Liver (tissue), 3 donors: ENCODE measurements around the gene KAT6B.

Source experiments
- EGR1 ChIP-seq, 2 donors: IDR thresholded peaks; 2 replicates each; pipeline ENCODE4 v1.6.1; 2016 to 2018; ENCODE audit warnings: antibody characterized with exemption in 2 of 2, low read depth in 2 of 2
- GABPA ChIP-seq, 2 donors: IDR thresholded peaks in 1 of 2; conservative IDR thresholded peaks in 1 of 2; 2 replicates each; pipeline ENCODE4 v1.6.1; 2016; ENCODE audit warnings: antibody characterized with exemption in 2 of 2, mild to moderate bottlenecking in 1 of 2, moderate library complexity in 1 of 2
- HNF4G ChIP-seq: IDR thresholded peaks from 2 replicates; pipeline ENCODE4 v1.6.1; 2016; ENCODE audit warnings: antibody characterized with exemption
- JUND ChIP-seq, 2 donors: IDR thresholded peaks; 2 replicates each; pipeline ENCODE4 v1.6.1; 2016; ENCODE audit warnings: antibody characterized with exemption in 2 of 2
- RAD21 ChIP-seq, 2 donors: IDR thresholded peaks; 2 replicates each; pipeline ENCODE4 v1.6.1; 2016; ENCODE audit warnings: antibody characterized with exemption in 2 of 2, mild to moderate bottlenecking in 2 of 2
- RXRA ChIP-seq, 2 donors: IDR thresholded peaks; 2 replicates each; pipeline ENCODE4 v1.6.1; 2017 to 2018; ENCODE audit warnings: antibody characterized with exemption in 2 of 2, mild to moderate bottlenecking in 1 of 2
- SP1 ChIP-seq: IDR thresholded peaks from 2 replicates; pipeline ENCODE4 v1.6.1; 2018; ENCODE audit warnings: antibody characterized with exemption, mild to moderate bottlenecking
- TAF1 ChIP-seq: conservative IDR thresholded peaks from 2 replicates; pipeline ENCODE4 v1.6.1; 2016; ENCODE audit warnings: antibody characterized with exemption, mild to moderate bottlenecking
- YY1 ChIP-seq: IDR thresholded peaks from 2 replicates; pipeline ENCODE4 v1.6.1; 2016; ENCODE audit warnings: antibody characterized with exemption, mild to moderate bottlenecking
- TF ChIP-seq, protein P1 (sequence below): fragments of 150-350 bp; IDR thresholded peaks from 2 replicates; pipeline ENCODE4 v1.5.1; 2017; ENCODE audit warnings: improper control_type of control experiment, low read depth, low read length; ENCODE audit not compliant: missing input control
- TF ChIP-seq, protein P2 (sequence below): IDR thresholded peaks from 2 replicates; pipeline ENCODE4 v1.6.1; 2016; ENCODE audit warnings: antibody characterized with exemption
- TF ChIP-seq, protein P3 (sequence below): IDR thresholded peaks from 2 replicates; pipeline ENCODE4 v1.6.1; 2016; ENCODE audit warnings: antibody characterized with exemption, mild to moderate bottlenecking
- TF ChIP-seq, protein P4 (sequence below): IDR thresholded peaks from 2 replicates; pipeline ENCODE4 v1.6.1; 2016; ENCODE audit warnings: antibody characterized with exemption
- TF ChIP-seq, protein P5 (sequence below): IDR thresholded peaks from 2 replicates; pipeline ENCODE4 v1.6.1; 2016; ENCODE audit warnings: antibody characterized with exemption
- donor health status: healthy.
- donor health status: healthy.

DNA sequence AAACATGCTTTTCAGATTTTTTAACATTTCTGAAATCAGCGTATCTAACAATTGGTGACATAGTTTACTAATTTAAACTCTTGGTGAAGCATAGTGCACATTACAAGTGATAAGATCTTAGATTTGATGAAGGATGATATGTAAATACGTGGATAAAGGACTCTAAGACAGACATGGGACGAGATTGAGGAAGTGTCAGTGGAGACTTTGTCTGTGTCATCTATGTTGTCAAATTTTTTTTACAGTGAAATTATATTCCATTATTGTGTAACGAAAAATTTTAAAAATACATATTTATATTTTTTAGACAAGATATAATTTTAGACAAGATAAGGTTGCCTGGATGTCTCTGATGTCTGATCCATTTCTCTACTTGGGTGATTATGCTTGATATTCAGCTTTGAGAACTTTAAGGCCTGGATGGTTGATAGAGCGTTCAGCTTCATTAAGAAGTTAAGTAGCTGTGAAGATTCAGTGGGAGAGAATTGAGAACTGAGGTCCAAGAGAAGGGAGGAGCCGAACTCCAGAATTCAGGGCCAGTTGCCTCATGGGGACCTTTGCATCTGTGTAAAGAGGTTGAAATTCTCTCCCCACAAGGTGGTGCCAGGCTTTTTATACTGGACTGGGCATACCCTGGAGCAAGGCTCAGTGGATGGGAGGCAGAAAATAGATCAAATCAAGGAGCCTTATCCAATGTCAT is 62.7 kb downstream of the KAT6B start:
- TF ChIP-seq HNF4G (peak; percentile 33), JUND (IDR thresholded peaks at IDR 0.05) (no peak), SP1 (no peak), TAF1 (no peak), RAD21 (IDR thresholded peaks at IDR 0.05) (peak; percentile 74 to 82), EGR1 (IDR thresholded peaks at IDR 0.05; ENCODE audit: low read depth in 2 of 2) (no peak), YY1 (no peak), RXRA (IDR thresholded peaks at IDR 0.05) (peak in 1 of 2 donors; percentile 56), GABPA (IDR thresholded peaks at IDR 0.05 in 1 of 2, conservative IDR thresholded peaks at IDR 0.05 in 1 of 2) (no peak)
- TF ChIP-seq, protein P1, sequence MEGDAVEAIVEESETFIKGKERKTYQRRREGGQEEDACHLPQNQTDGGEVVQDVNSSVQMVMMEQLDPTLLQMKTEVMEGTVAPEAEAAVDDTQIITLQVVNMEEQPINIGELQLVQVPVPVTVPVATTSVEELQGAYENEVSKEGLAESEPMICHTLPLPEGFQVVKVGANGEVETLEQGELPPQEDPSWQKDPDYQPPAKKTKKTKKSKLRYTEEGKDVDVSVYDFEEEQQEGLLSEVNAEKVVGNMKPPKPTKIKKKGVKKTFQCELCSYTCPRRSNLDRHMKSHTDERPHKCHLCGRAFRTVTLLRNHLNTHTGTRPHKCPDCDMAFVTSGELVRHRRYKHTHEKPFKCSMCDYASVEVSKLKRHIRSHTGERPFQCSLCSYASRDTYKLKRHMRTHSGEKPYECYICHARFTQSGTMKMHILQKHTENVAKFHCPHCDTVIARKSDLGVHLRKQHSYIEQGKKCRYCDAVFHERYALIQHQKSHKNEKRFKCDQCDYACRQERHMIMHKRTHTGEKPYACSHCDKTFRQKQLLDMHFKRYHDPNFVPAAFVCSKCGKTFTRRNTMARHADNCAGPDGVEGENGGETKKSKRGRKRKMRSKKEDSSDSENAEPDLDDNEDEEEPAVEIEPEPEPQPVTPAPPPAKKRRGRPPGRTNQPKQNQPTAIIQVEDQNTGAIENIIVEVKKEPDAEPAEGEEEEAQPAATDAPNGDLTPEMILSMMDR, result peak; percentile 31
- TF ChIP-seq, protein P2, sequence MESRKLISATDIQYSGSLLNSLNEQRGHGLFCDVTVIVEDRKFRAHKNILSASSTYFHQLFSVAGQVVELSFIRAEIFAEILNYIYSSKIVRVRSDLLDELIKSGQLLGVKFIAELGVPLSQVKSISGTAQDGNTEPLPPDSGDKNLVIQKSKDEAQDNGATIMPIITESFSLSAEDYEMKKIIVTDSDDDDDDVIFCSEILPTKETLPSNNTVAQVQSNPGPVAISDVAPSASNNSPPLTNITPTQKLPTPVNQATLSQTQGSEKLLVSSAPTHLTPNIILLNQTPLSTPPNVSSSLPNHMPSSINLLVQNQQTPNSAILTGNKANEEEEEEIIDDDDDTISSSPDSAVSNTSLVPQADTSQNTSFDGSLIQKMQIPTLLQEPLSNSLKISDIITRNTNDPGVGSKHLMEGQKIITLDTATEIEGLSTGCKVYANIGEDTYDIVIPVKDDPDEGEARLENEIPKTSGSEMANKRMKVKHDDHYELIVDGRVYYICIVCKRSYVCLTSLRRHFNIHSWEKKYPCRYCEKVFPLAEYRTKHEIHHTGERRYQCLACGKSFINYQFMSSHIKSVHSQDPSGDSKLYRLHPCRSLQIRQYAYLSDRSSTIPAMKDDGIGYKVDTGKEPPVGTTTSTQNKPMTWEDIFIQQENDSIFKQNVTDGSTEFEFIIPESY, result no peak
- TF ChIP-seq, protein P3, sequence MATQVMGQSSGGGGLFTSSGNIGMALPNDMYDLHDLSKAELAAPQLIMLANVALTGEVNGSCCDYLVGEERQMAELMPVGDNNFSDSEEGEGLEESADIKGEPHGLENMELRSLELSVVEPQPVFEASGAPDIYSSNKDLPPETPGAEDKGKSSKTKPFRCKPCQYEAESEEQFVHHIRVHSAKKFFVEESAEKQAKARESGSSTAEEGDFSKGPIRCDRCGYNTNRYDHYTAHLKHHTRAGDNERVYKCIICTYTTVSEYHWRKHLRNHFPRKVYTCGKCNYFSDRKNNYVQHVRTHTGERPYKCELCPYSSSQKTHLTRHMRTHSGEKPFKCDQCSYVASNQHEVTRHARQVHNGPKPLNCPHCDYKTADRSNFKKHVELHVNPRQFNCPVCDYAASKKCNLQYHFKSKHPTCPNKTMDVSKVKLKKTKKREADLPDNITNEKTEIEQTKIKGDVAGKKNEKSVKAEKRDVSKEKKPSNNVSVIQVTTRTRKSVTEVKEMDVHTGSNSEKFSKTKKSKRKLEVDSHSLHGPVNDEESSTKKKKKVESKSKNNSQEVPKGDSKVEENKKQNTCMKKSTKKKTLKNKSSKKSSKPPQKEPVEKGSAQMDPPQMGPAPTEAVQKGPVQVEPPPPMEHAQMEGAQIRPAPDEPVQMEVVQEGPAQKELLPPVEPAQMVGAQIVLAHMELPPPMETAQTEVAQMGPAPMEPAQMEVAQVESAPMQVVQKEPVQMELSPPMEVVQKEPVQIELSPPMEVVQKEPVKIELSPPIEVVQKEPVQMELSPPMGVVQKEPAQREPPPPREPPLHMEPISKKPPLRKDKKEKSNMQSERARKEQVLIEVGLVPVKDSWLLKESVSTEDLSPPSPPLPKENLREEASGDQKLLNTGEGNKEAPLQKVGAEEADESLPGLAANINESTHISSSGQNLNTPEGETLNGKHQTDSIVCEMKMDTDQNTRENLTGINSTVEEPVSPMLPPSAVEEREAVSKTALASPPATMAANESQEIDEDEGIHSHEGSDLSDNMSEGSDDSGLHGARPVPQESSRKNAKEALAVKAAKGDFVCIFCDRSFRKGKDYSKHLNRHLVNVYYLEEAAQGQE, result no peak
- TF ChIP-seq, protein P4, sequence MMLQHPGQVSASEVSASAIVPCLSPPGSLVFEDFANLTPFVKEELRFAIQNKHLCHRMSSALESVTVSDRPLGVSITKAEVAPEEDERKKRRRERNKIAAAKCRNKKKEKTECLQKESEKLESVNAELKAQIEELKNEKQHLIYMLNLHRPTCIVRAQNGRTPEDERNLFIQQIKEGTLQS, result no peak
- TF ChIP-seq, protein P5, sequence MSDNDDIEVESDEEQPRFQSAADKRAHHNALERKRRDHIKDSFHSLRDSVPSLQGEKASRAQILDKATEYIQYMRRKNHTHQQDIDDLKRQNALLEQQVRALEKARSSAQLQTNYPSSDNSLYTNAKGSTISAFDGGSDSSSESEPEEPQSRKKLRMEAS, result no peak
